GM06990 (cell line): ENCODE measurements around the gene TPI1.
"Not testable (repeated sequence)": the region's sequence is repeated elsewhere in the genome, so short reads cannot be mapped to it uniquely, and the experiment has no call there.

Source experiments
- DNase-seq: peaks from one replicate; pipeline ENCODE4 v3.0.0-alpha.2; 2011; ENCODE audit not compliant: insufficient read length; ENCODE audit errors: extremely low read depth
- H3K27me3 ChIP-seq: replicated peaks from 2 replicates; pipeline ENCODE4 v1.6.0; 2011; ENCODE audit warnings: low read length; ENCODE audit not compliant: control insufficient read depth, insufficient read depth
- H3K36me3 ChIP-seq: 2 replicates; pipeline ENCODE4 v1.5.1; 2011; ENCODE audit warnings: low read length; ENCODE audit not compliant: control insufficient read depth, insufficient read depth
- H3K4me3 ChIP-seq: replicated peaks from 2 replicates; pipeline ENCODE4 v1.5.1; 2011; ENCODE audit warnings: low read depth, mild to moderate bottlenecking, control low read depth, low read length
- TF ChIP-seq, protein P1 (sequence below): IDR thresholded peaks from 2 replicates; pipeline ENCODE4 v1.5.1; 2011; ENCODE audit warnings: low read length, control low read depth, mild to moderate bottlenecking, inconsistent platforms; ENCODE audit not compliant: insufficient read depth, poor library complexity, severe bottlenecking

The TPI1 gene

DNA sequence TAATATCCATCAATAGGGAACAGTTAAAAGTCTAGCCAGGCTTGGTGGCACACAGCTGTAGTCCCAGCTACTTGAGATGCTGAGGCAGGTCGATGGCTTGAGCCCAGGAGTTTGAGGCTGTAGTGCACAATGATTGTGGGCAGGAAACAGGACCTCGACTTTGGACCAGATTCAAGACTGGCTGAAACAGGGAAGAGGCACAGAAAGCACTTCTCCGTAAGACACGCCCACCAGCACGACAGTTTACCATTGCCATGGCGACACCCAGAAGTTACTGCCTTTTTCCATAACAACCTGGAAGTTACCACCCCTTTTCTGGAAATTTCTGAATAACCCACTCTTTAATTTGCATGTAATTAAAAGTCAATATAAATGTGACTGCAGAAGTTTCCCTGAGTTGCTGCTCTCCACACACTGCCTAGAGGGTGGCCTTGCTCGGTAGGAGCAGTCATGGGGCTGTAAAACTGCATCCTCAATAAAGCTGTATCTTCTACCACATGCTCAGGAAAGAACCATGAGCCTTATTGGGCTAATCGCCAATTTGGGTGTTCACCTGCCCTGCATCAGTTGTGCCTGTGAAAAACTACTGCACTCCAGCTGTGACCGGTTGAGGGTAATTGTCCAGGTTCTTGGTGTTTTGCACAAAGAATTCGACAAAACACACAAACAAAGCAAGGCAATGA lies 32.6 kb downstream of the TPI1 start:
- H3K36me3 ChIP-seq, result no peaks in the 10 kb centered on the region
- DNase-seq, result no peak
- H3K27me3 ChIP-seq, result no peaks in the 10 kb centered on the region
- H3K4me3 ChIP-seq, result no peak overlapping the region
- TF ChIP-seq, protein P1, sequence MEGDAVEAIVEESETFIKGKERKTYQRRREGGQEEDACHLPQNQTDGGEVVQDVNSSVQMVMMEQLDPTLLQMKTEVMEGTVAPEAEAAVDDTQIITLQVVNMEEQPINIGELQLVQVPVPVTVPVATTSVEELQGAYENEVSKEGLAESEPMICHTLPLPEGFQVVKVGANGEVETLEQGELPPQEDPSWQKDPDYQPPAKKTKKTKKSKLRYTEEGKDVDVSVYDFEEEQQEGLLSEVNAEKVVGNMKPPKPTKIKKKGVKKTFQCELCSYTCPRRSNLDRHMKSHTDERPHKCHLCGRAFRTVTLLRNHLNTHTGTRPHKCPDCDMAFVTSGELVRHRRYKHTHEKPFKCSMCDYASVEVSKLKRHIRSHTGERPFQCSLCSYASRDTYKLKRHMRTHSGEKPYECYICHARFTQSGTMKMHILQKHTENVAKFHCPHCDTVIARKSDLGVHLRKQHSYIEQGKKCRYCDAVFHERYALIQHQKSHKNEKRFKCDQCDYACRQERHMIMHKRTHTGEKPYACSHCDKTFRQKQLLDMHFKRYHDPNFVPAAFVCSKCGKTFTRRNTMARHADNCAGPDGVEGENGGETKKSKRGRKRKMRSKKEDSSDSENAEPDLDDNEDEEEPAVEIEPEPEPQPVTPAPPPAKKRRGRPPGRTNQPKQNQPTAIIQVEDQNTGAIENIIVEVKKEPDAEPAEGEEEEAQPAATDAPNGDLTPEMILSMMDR, result no peak

DNA sequence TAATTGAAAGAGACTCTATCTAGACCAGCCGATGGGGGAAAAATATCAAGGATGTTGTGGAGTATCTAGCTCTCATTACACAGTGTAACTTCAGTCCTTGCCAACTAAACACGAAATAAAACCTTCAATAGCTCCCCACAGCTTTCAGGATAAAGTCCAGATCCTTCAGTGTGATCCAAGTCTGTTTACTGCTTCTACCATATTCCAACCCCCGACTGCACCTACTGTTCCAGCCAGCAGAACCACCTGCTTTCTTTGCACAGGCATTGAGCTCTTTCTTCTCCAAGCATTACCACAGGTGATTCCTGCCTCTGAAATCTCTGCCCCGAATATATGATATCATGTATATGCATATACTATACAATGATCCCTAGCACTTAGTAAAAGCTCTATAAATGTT lies 35.1 kb downstream of the TPI1 start:
- Histone ChIP-seq H3K27me3 (no peaks in the 10 kb centered on the region), H3K4me3 (no peak overlapping the region), H3K36me3 (no peaks in the 10 kb centered on the region)
- TF ChIP-seq, protein P1, result no peak
- no peak for DNase-seq

DNA sequence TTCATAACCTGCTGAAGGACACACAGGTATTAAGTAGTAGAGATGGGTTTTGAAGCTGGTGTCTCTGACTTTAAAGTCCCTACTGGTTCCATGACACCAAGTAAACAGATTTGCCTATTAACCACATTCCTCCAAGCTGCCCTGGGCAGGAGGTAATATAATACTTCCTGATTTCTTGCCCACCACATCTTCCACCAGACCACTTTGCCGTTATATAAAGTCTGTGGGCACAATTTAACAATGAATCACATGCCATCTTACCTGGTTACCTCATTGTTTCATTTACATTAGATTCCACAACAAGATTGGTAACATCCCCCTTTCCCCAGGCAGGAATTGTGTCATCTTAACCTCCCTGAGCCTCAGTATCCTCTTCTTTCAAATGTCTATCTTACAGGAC lies 36.4 kb downstream of the TPI1 start:
- Histone ChIP-seq H3K27me3 (no peaks in the 10 kb centered on the region), H3K4me3 (no peak overlapping the region), H3K36me3 (no peaks in the 10 kb centered on the region)
- TF ChIP-seq, protein P1, result no peak
- no peak for DNase-seq

DNA sequence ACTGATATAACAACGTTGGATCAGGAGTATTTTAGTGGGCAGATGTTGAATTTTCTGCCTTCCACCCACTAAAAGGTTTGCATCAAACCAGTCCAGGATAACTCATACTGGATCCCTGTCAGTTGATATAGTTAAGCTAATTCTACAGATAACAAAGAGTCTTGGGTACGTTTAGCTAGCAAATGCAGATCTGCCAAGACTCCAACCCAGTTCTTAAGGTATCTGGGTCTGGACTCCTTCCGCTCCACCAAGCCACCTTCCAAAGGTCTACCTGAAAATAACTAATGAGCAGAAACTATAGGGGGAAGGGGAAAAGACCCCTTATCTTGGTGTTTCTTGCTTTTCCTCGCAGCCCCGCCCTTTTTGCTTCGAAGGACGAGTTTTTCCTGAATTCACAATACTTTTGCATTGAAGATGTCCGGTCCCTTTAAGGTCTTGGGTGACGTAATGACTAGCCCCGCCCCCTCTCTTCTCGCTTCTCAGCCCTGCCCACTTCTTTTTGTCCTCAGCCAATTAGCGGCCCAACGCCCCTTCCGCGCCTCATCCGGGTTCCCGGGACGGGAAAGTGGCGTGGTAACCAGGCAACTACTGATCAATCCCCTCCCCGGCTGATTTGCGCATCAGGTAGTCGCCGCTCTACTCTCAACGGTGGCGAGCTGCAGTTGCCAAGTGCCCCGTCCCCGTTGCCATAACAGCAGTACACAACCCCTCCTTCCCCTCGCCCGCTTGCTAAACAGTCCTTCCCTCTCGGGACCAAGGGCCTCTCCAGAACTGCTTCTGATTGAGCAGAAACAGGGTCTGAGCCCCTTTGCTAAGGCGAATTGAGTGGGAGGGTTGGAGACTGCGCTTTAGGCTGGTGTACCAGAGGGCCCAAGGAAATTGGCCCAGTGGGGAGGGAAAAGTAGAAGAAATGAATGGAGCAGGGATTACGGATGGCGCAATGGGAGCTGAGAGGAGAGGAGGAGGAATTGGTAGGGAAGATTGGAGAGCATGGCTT lies 37.2 kb downstream of the TPI1 start, which contains the start of gene LRRC23:
Gene LRRC23 (plus strand): TSS at position 543 of the 997 bp plus-strand sequence. CDS start 812 bp downstream, outside the sequence.
- TF ChIP-seq, protein P1, result no peak
- peak; percentile 94 for DNase-seq
- H3K4me3 ChIP-seq, result peak within 1 kb of the TSS; percentile 74
- H3K36me3 ChIP-seq, result no peaks in the 10 kb centered on the region
- H3K27me3 ChIP-seq, result no peaks in the 10 kb centered on the region

DNA sequence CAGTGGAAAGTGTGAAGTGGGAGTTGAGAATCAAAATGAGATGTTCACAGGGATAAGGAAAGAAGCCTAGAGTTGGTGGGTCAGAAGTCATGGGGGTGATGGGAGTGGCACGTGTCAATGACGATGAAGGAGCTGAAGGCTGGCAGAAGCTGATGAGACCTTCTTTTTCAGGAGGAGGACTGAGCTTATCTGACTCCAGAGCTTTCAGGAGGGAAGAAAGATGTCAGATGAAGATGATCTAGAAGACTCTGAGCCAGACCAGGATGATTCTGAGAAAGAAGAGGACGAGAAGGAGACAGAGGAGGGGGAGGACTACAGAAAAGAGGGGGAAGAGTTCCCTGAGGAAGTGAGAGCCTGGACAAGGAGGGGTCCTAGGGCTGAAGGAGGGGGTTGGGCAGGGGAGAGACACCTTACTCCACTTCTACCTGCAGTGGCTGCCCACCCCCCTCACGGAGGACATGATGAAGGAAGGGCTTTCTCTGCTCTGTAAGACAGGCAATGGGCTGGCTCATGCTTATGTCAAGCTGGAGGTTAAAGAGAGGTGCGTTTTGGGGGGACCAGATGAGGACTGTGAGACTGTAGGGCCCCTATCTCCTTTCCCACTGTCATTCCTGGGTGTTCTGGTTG lies 38.2 kb downstream of the TPI1 start:
- TF ChIP-seq, protein P1, result no peak
- no peak for DNase-seq
- peak overlapping the region; percentile 74; the same call in 1 of the 2 replicates for H3K4me3 ChIP-seq
- no peaks in the 10 kb centered on the region for H3K36me3 ChIP-seq
- H3K27me3 ChIP-seq, result no peaks in the 10 kb centered on the region

DNA sequence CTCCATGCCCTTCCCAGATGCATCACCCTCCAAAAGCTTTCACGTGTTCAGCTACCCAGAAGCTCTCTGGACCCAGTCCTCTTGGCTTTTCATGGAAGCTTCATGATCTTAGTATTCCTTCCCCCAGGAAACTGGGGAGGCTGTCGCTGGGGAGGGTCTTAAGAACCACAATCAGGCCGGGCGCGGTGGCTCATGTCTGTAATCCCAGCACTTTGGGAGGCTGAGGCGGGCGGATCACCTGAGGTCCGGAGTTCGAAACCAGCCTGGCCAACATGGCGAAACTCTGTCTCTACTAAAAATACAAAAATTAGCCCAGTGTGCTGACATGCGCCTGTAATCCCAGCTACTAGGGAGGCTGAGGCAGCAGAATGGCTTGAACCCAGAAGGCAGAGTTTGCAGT lies 40.8 kb downstream of the TPI1 start:
- not testable (repeated sequence) for H3K27me3 ChIP-seq, DNase-seq, H3K36me3 ChIP-seq, H3K4me3 ChIP-seq
